ENCODE measurements around the gene ARIH1.
"Not testable (repeated sequence)": the region's sequence is repeated elsewhere in the genome, so short reads cannot be mapped to it uniquely, and the experiment has no call there.

ARIH1 gene, protein sequence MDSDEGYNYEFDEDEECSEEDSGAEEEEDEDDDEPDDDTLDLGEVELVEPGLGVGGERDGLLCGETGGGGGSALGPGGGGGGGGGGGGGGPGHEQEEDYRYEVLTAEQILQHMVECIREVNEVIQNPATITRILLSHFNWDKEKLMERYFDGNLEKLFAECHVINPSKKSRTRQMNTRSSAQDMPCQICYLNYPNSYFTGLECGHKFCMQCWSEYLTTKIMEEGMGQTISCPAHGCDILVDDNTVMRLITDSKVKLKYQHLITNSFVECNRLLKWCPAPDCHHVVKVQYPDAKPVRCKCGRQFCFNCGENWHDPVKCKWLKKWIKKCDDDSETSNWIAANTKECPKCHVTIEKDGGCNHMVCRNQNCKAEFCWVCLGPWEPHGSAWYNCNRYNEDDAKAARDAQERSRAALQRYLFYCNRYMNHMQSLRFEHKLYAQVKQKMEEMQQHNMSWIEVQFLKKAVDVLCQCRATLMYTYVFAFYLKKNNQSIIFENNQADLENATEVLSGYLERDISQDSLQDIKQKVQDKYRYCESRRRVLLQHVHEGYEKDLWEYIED

GRCh38 chr15:72473614-72474465 lies at the start of gene ARIH1:
ARIH1 (plus strand) TSS chr15:72474330; CDS start chr15:72474640, 310 bp downstream.
- peak; percentile 97 to 99 (median 99) for DNase-seq

- no peak for DNase-seq
Measured at GRCh38 chr15:72426753-72427152, 47.4 kb upstream of the ARIH1 start.

DNA sequence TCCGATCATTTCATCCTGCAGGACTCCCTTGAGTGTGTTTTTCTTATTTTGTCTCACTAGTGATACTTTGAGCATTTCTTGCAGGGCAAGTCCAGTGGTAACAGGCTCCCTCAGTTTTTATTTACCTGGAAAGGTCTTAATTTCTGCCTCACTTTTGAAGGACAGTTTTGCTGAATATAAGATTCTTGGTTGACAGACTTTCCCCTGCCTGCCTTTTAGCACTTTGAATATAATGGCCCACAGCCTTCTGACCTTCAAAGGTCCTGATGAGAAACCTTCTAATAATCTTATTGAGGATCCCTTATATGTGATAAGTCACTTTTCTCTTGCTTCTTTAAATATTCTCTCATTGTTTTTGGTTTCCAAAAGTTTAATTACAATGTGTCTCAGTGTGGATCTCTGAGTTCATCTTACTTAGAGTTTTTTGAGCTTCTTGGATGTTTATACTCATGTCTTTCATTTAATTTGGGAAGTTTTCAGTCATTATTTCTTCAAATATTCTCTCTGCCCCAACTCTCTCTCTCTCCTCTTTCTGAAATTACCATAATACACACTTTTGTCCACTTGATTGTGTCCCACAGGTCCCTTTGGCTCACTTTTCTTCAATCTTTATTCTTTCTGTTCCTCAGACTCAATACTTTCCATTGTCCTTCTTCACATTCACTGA lies 36.3 kb upstream of the ARIH1 start:
- no peak for DNase-seq

DNA sequence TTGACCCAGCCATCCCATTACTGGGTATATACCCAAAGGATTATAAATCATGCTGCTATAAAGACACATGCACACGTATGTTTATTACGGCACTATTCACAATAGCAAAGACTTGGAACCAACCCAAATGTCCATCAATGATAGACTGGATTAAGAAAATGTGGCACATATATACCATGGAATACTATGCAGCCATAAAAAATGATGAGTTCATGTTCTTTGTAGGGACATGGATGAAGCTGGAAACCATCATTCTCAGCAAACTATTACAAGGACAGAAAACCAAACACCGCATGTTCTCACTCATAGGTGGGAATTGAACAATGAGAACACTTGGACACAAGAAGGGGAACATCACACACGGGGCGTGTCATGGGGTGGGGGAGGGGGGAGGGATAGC lies 31.3 kb upstream of the ARIH1 start:
- not testable (repeated sequence) for DNase-seq

GRCh38 chr15:72445426-72445825 lies 28.7 kb upstream of the ARIH1 start:
- no peak for DNase-seq

GRCh38 chr15:72450805-72451204 lies 23.3 kb upstream of the ARIH1 start:
- no peak for DNase-seq

DNA sequence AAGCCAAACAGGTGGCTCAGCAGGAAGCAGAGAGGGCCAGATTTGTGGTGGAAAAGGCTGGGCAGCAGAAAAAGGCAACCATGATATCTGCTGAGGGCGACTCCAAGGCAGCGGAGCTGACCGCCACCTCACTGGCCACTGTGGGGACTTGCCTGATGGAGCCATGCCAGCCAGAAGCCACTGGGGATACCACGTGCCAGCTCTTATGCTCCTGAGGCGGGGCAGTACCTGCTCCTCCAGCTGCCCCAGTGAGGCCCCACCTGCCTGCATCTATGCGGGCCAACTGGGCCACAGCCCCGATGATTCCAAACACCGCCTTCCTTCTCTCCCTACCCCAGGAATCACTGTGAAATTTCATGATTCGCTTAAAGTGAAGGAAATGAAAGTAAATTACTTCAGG lies 22.9 kb upstream of the ARIH1 start:
- DNase-seq = no peak

- no peak for DNase-seq
Measured at GRCh38 chr15:72456684-72457083, 17.4 kb upstream of the ARIH1 start.

- no peak for DNase-seq
Measured at GRCh38 chr15:72460402-72460801, 13.7 kb upstream of the ARIH1 start.

DNA sequence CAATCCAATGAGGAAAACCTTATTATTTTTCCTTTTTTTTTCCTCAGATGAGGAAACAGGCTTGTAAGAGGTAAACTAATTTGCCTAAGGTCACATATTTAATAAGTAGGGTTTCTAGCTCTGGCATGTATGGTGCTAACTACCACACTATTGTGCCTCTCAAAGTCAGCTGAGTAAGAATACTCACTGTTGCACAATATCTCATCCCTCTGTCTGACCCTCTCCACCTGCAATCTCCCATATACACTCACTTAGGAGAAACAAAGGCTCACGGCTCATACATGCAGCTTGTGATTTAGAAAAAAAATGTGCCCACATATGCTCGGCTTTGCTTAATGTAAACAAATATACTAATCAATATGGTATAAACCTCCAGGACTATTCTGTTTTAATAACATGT lies 10.4 kb upstream of the ARIH1 start:
- no peak for DNase-seq

DNA sequence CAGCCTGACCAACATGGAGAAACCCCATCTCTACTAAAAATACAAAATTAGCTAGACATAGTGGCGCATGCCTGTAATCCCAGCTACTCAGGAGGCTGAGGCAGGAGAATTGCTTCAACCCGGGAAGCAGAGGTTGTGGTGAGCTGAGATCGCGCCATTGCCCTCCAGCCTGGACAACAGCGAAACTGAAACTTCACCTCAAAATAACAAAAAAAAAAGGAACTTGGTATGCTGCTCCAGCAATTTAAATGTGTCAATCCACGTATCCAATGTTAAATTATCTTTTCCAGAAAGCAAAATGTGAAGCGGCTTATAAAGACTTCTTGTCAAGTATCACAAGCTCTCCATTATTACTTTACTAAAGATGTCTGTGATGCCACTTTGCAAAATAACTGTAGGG lies 9.9 kb upstream of the ARIH1 start:
- DNase-seq = peak; percentile 39 to 48 (median 42)

DNA sequence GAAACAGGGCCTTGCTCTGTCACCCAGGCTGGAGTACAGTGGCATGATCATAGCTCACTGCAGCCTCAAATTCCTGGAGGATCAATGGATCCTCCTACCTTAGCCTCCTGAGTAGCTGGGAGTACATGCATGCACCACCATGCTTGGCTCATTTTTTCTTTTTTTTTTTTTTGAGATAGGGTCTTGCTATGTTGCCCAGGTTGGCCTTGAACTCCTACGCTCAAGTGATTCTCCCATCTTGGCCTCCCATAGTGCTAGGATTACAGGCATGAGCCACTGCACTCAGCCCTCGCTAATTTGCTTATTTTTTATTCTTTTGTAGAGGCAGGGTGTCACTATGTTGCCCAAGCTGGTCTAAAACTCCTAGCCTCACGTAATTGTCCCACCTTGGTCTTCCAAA lies 6.0 kb upstream of the ARIH1 start:
- no peak for DNase-seq

- DNase-seq = peak in 1 of 3 donors; percentile 29
Measured at GRCh38 chr15:72472992-72473610, 1.0 kb upstream of the ARIH1 start.

- DNase-seq = no peak
Measured at GRCh38 chr15:72474466-72474911, 359 bp downstream of the ARIH1 start.

- DNase-seq = peak; percentile 84 to 92 (median 86)
Measured at GRCh38 chr15:72474912-72475628, 940 bp downstream of the ARIH1 start.

GRCh38 chr15:72475674-72476073 lies 1.5 kb downstream of the ARIH1 start:
- DNase-seq = no peak

GRCh38 chr15:72476330-72476729 lies 2.2 kb downstream of the ARIH1 start:
- DNase-seq = not testable (repeated sequence)

- DNase-seq = no peak
Measured at GRCh38 chr15:72481015-72481659, 7.0 kb downstream of the ARIH1 start.

GRCh38 chr15:72482275-72482674 lies 8.1 kb downstream of the ARIH1 start:
- DNase-seq = no peak

DNA sequence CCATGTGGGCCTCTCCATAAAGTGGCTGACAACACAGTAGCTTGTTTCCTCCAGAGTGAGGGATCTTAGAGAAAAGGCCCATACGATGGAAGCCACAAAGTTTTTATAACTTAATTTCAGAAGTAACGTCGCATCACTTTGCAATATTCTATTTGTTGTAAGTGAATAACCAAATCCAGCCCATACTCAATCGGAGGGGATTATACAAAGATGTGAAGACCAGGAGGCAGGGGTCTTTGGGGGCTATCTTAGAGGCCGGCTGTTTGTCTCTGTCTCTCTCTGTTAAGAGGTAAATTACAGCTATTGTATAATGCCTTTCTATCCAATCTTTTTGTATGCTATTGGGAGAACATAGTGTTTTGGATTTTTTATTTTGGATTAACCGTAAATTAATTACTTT lies 9.1 kb downstream of the ARIH1 start:
- no peak for DNase-seq

- DNase-seq = no peak
Measured at GRCh38 chr15:72486144-72486543, 12.0 kb downstream of the ARIH1 start.

Measured in suppressor macrophage treated with lipopolysaccharide for 1 hour (primary cell).